Heart left ventricle (tissue), 13 donors: ENCODE data around the gene PSMD14.

Experiments used
- CTCF ChIP-seq, 12 donors: fragments of 200-600 bp; sonication (generic) in 4 of 12; IDR thresholded peaks; one replicate each; pipeline versions ENCODE4 v1.5.0 to v1.8.0; 2018 to 2022; ENCODE audit warnings: antibody characterized with exemption in 12 of 12, mild to moderate bottlenecking in 5 of 12
- POLR2A ChIP-seq, 2 donors: fragments of 450-650 bp; IDR thresholded peaks; one replicate each; pipeline ENCODE4 v1.6.1; 2017; ENCODE audit warnings: antibody characterized with exemption in 2 of 2, mild to moderate bottlenecking in 2 of 2, moderate library complexity in 2 of 2
- donor health status: ischemic (EF 13 %, LVEDD 7.1; RV severe dilation, severe dysfunction).
- donor health status: DM: no; HTN: yes; CAD: no.
- donor health status: DM: no; HTN: no; CAD: no.
- donor health status: ischemic (EF 25% LVEDD 6.9; RV normal size, moderate dysfunction).
- donor health status: ischemic (EF 25% LVEDD 5.7; RV mildly dilated, moderate dysfunction).
- donor health status: ischemic (EF 35%, LVEDD 5.7; RV mildly dilated, moderate dysfunction).
- donor health status: nonischemic (EF 11% LVEDD 7.7; RV severe dilation, severe dysfunction).
- donor health status: DM: yes; HTN: yes; CAD: no.
- donor health status: PGD.
- donor health status: ischemic (EF 29% LVEDD 5.4; RV normal size, mild dysfunction).
- donor health status: nonischemic (EF 23%, LVEDD 6.1; RV moderate dilation, normal function).

- TF ChIP-seq CTCF (IDR thresholded peaks at IDR 0.05) (no peak), POLR2A (IDR thresholded peaks at IDR 0.05) (no peak)
Observed at GRCh38 chr2:161335626-161336025, 27.4 kb downstream of the PSMD14 start.
